HG03565 (cell line): ENCODE measurements around the gene JARID2.

Source experiments
- ATAC-seq: cut with Tn5 transposase; IDR thresholded peaks from one replicate; pipeline ENCODE4 v1.9.1; 2021; ENCODE audit warnings: mild to moderate bottlenecking, moderate library complexity; ENCODE audit not compliant: unreplicated experiment

JARID2 gene

DNA sequence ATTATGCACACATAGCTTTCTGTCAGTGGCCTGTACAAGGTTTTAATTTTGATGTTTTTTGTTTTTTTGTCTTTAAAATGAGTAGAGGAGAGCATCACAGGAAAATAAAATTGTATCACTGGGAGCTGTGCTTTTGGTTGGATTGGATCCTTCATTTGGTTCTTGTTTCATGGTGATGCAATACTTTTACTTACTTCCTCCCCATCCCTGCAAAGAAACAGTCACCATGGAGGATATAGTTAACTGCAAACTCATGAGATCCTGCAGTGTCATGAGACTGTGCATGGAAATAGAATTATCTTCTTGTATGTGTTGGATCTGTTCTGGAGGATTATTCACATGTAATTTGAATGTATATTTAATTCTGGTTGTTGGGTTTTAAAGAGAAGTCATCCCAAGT is 122.3 kb downstream of the JARID2 start:
- ATAC-seq, result no peak

DNA sequence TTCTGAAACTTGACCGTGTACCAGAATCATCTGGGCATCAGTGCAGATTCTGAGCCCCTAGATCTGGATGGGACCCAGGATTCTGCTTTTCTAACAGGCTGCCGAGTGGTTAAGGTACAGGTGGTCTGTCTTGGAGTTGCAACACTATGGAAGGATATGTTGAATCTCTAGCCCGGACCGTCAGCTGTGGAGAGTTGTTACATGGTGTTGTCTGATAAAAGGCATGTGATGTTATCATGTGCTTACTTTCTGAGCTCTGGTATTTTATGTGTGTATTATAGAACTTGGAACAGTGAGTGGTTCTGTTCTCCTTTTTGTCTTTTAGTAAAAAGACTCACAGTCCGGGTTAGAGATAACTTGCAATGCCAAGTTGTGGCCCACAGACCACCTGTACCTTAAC is 123.0 kb downstream of the JARID2 start:
- no peak for ATAC-seq

DNA sequence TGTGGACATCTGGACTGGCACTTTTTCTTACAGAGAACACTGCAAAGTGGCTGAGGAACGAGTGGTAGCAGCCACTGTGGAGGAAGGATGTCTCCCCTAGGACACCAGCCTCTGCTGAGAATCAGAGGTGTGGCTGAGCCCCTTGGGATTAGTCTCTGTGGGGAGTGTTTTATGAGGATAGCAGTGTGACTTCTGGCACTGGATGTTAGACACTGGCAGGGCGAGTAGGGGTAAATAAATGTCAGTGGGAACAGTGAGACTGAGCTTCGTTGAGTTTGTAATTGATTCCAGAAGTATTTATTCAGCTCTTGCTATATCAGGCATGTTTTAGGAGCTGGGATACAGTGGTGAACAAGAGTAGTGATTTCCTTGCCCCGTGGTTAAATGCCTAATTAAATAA is 124.0 kb downstream of the JARID2 start:
- no peak for ATAC-seq

DNA sequence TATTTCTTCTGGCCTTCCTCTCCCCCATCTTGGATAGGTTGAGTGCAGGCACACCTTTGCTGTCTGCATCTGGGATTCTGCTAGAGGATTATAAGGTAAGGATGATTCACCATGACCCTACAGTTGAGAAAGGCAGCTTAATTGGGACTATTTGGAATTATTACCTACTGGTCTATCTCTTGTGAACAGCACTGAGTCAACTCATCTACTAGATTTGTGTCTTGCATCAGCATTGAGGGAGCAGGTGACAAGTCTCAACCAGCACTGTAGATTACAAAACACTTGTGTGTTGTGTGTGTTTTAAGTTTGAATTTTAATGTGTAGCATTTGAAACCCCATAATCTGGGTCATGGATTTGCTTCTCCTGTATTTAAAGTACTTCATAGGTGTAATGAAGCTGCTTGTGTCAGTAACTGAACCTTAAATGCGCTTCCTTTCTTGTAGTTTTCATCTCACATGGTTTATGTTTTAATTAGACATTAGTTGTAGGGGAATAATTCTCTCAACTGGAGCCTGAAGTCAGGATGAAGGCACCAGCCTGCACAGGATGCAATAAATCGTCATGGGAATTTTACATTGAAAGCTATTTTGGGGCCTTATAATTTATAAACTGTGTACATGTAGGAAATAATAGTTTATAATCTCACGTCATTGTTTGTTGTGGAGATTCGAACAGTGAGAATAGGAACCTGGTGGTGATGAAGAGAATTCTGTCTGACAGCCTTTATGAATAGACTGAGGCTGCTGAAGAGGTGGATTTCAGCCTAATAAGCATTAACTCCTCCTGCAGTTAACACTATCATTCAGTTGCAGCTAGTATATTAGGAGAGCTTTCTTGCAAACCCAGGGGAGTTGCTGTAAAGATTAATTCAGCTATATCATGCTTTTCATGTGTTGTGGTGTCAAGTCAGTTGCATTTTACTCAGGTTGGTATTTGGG is 125.1 kb downstream of the JARID2 start:
- no peak for ATAC-seq

GRCh38 chr6:15372932-15373331 is 127.1 kb downstream of the JARID2 start:
- no peak for ATAC-seq

DNA sequence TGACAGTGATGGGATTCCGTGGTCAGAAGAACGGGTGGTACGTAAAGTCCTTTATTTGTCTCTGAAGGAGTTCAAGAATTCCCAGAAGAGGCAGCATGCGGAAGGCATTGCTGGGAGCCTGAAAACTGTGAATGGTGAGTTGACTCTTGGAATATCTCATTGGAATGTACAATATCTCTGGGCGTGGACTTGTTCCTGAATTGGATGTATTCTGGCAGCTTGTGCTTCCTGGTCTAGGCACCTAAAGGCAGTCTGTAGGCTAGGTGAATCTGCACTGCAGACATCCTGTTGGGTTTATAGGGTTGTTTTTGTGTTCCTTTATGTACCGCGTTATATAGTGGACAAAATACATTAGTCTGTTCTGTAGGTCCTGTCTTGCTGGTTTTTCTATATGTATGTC is 128.2 kb downstream of the JARID2 start:
- ATAC-seq, result no peak

DNA sequence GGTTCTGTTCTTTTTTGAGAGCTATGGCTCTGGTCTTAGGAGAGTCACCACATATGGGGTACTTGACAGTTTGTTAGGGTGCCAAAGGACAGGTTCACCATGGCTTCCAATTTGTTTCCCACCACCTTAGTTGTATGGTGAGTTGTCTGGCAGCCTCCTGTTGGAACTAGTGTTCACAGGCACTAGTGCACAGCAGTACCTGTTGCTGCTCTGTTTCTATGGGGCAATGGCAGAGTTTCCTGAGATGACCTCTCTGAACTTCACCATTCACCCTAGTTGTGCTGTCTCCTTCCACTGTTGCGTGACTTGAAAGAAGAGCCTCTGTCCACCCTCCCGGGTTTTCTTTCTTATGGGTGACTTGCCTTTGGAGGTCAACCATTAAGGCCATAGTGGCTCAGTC is 129.1 kb downstream of the JARID2 start:
- ATAC-seq, result no peak

GRCh38 chr6:15375638-15376290 is 129.9 kb downstream of the JARID2 start:
- no peak for ATAC-seq

DNA sequence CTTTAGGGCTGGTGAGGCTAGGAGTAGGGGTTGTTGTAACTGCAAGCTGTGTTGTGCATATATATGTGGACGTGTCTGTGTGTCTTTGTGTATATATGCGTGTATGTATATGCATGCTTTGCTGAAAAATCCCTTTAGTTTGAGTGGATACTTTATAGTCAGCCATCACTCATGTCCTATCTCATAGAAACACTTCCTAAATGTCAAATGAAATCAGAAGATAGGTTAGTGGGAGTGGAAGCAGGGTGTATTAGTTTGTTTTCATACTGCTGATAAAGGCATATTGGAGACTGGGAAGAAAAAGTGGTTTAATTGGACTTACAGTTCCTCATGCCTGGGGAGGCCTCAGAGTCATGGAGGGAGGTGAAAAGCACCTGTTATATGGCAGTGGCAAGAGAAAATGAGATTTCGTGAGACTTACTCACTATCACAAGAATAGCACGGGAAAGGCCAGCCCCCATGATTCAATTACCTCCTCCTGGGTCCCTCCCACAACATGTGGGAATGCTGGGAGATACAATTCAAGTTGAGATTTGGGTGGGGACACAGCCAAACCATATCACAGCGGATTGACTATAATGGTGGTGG is 131.1 kb downstream of the JARID2 start:
- no peak for ATAC-seq

DNA sequence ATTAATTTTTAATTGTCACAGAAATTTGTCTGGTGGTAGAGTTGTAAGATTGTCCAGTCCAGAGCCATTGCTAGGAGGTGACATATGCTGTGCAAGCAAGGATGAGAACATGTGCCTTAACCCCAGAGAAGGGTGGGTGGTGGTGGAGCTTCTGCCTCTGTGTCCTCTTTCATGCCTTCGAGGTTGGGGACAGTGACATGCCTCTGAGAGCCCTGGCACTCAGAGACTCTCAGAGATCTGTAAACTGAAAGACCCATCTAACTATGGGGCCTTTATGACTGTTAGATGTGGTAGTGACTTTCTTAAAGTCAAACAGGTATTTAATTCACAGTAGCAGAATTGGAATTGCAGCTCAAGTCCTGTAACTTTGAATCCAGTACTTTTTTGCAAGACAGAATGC is 132.4 kb downstream of the JARID2 start:
- ATAC-seq, result no peak

GRCh38 chr6:15378866-15379265 is 133.0 kb downstream of the JARID2 start:
- no peak for ATAC-seq

- ATAC-seq, result no peak
Measured at GRCh38 chr6:15380351-15380750, 134.5 kb downstream of the JARID2 start.

GRCh38 chr6:15382089-15382488 is 136.2 kb downstream of the JARID2 start:
- ATAC-seq, result no peak

DNA sequence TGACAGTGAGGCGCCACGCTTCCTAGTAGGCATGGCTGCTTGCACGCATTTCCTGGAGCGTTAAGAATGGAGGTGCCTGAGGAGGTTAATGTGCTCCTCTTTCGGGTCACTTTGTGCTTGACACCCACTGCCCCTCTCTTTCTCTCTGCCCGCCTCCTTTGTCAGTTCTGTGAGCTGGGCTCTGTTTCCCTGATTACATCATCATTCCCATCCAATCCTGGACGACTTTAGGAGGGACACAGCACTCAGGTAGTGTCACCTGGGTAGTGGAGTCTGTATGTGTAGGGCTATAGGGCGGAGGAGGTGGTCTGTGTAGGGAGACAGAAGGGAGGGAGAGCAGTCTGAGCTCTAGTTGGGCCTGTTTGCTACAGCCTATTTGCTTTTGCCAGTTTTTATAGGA is 136.8 kb downstream of the JARID2 start:
- ATAC-seq, result no peak

GRCh38 chr6:15384901-15385300 is 139.0 kb downstream of the JARID2 start:
- no peak for ATAC-seq

DNA sequence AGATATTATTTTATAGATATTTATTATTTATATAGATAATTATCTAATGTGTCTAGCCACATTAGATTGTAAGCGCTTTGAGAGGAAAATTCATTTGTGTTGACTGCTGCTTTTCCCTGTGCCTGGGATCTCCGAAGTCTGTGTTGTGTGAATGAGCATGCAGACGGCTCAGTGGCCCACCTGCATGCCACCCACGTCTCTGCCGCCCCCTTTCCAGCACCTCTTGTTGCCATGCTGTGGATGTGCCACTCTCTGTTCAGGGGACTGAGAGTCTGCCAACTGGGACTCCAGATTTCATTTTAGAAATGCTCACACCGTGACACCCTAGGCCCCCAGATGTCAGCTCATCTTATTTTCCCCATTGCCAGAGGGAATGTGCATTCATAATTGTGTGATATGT is 139.7 kb downstream of the JARID2 start:
- no peak for ATAC-seq

DNA sequence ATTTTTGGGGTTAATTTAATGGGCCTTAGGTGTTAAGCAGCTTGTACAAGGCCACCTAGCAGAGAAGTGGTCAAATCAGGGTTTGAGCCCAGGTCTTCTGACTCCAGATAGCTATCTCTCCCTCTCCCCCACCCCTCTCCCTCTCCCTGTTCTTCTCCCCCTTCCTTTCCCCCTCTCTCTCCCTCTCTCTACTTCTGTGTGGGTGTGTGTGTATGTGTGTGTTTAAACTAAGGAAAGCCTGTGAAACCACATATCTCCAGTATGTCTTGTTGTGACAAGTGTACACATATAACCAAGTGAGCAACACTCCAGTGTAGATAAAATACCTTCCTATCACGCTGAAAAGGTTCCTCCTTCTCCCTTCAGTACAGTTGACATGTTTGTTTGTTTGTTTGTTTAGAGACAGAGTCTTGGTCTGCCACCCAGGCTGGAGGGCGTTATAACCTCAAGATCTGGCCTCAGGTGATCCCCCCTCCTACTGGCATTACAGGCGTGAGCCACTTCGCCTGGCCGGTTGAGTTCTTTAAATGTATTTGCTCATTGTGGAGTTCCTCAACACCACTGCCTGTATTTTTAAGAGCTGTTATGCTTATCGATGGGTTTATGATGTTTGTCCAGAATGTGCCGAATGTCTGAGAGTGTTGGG is 140.4 kb downstream of the JARID2 start:
- ATAC-seq, result no peak

DNA sequence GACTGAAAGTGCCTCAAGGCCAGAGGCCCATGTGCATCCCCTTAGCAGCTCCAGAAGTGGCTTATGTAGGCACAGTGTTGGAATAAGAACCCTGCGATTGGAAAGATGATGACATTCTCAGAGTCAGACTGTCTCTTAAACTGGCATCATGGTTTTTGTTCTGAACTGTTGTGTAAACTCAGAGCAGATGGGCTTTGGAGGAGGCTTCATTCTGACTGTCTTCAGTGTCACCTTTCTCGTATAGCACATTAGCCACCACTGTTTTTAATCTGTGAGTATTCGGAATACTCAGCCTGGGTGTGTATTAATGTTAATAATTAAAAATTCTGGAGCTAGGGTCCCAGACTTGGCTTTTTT is 140.9 kb downstream of the JARID2 start:
- no peak for ATAC-seq

- no peak for ATAC-seq
Measured at GRCh38 chr6:15387118-15387517, 141.2 kb downstream of the JARID2 start.

DNA sequence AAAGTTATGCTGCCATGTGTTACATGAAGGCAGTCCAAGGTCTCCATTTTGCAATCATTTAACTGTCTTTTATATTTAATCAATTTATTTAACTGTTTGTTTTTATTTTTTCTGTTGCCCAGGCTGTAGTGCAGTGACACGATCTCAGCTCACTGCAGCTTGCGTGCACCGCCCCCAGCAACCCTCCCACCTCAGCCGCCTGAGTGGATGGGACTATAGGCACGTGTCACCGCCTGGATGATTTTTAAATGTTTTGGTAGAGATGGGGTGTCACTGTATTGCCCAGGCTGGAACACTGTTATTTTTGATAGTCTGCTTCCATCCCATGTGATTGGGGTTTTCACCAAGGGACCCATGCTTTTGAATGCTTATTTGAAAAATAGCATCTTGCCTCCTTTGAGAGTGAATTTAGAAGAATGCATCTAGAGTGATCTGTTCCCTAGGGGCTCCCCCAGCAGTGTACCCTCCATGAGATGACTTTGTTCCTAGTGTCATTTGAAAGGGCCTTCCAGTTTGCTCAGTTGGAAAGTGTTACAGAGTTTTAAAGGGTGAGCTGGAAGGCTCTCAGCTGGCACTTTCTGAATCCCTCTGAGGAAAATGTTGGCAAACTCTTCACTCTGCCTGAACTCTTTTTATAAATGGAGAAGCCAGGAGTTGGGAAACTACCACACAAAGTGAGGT is 143.4 kb downstream of the JARID2 start:
- no peak for ATAC-seq
